NCI-H2081 (cell line): ENCODE results near the gene ZNF254.
"Not testable (repeated sequence)": the region's sequence is repeated elsewhere in the genome, so short reads cannot be mapped to it uniquely, and the experiment has no call there.

Source experiments
- DNase-seq, 2 experiments: peaks; one replicate each; lab custom pipeline; 2025; lab: John Stamatoyannopoulos, UW

ZNF254 gene

DNA sequence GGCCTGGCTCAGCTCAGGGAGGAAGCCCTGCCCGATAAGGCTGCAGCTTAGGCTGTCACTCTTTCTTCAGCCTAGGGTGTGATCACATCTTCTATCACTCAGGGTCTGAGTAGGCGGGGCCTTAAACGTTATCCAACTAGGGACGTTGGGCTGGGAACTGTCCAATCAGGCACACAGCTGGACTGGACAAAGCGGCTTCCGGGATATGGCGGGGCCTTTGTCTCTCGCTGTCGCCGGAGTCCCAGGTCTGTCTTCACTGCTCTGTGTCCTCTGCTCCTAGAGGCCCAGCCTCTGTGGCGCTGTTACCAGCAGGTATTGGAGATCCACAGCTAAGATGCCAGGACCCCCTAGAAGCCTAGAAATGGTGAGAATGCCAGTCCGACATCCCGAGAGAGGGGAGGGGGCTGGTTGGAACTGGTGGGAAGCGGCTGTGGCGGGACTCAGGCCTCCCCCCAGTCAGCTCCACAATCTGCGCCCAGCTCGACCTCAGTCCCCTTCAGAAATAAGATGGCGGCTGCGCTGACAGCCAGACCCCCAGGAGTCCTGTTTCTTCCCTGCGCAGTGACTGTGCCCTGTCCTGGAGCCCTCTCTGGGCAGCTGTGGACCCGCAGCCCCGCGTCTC lies at the start of gene ZNF254:
Gene ZNF254, plus strand, starts transcription at position 214 of the 622 bp plus-strand sequence. Its CDS starts 121 bp downstream, at position 335.
- DNase-seq = no peak

DNA sequence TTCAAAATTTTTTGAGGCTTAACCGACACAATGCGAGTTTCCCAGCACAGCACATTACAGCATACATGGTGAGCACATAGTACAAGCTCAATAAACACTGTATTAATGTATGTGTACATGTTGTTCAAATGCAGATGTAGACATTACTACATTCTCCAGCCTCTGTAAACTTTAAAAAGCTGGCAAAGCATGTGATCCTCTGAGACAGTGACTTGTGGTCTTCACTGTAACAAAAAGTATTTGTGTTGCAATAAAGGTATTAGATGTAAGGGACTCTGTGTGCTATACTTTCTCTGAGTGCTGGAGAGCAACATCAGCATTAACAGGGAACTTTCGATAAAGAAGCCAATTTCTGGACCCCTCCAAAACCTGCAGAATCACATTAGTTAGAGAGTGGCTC lies 46.4 kb upstream of the ZNF254 start:
- DNase-seq = no peak

DNA sequence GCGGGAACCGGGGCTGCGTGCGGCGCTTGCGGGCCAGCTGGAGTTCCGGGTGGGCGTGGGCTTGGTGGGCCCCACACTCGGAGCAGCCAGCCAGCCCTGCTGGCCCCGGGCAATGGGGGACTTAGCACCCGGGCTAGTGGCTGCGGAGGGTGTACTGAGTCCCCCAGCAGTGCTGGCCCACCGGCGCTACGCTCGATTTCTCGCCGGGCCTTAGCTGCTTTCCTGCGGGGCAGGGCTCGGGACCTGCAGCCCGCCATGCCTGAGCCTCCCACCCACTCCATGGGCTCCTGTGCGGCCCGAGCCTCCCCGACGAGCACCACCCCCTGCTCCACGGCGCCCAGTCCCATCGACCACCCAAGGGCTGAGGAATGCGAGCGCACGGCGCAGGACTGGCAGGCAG lies 45.7 kb upstream of the ZNF254 start:
- not testable (repeated sequence) for DNase-seq

DNA sequence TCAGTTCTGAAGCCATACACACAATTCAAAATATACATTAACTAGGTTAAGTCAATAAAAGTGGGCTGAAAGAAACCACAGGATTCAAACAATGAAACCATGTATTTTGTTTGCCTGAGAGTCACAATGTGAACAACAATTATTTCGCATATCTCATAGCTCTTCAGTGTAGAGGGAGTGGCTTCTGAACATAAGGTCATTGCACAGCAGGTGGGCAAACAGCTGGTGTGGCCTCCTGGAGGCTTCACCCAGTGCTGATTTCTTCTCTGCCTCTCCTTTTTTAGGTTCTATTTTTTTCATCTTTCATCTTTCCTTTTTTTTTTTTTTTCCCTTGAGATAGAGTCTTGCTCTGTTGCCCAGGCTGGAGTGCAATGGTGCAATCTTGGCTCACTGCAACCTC lies 40.4 kb upstream of the ZNF254 start:
- DNase-seq = peak in 1 of 2 experiments; percentile 27

DNA sequence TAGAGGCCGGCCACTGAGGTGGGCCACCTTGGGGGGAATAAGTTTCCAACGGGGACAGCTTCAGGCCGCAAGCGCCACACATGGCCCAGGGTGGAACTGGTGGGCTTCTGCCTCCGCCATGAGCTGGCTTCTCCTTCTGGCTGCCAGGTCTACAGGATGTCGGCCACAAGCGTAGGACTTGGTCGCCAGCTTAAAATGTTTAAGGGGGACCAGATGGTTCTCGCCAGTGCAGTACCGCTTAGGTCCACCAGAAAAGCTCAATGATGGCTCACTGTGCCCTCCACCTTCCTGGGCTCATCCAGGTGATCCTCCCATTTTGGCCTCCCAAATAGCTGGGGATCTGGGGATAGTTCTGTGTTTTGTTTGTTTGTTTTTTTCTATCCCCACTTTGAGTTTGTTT lies 38.7 kb upstream of the ZNF254 start:
- DNase-seq = no peak

DNA sequence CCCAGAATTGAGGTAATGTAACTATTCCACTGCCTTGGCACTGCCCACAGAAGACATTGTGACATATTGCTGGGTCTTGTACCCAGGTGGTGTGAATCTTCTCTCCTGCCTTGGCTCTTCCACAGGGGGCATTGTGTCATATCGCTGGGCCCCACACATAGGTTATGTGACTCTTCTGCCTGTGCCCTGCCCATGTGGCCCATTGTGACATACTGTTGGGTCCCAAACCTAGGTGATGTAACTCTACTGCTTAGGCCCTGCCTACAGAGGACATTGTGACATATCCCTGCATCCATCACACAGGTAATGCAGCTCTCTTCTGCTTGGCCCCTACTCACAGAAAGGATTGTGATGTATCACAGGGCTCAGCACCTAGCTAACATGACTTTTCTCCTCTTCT lies 37.5 kb upstream of the ZNF254 start:
- no peak for DNase-seq

DNA sequence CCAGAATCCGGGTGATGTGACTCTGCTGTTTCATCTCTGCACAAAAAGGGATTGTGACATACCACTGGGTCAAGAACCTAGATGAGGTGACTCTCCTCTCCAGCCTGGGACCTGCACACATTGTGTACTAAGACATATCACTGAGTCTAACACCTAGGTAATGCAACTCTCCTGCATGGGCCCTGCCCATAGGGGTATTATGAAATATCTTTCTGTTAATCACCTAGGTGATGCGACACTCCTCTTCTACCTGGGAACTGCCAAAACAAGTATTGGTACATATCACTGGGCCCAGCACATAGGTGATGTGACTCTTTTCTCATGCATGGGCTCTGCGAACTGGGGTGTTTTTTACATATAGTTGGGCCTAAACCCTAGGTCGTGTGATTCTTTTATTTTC lies 35.5 kb upstream of the ZNF254 start:
- DNase-seq = no peak

DNA sequence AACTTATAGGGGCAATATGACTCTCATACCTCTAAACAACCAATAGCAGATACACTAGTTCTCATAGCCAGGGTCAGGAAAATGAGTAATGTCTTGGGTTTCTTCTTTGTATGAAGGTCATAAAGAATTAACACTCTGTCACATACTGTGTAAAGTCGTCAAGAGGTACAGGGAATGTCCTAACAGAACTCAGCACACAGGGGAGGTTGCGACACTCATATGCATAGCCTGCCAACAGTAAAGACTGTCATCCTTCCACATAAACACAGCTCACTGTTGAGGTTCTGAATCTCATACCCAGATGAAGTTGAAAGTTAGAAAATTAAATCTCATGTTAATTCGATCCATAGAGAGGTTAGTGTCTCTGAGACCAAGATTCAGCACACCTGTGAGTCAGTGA lies 34.2 kb upstream of the ZNF254 start:
- DNase-seq = no peak

DNA sequence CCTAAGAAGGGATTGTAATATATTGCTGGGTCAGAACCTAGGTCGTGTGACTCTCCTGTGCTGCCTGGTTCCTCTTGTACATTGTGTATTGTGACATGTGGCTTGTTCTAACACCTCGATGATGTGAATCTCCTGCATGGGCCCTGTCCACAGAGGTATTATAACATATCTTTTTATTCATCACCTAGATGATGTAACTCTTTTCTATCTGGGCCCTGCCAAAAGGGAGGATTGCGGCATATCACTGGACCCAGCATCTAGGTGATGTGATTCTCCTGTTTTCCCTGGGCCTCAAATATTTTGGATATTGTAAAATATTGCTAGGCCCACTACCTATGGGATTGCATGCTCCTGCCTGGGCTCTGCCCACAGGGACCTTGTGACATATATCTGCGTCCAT lies 33.4 kb upstream of the ZNF254 start:
- no peak for DNase-seq

DNA sequence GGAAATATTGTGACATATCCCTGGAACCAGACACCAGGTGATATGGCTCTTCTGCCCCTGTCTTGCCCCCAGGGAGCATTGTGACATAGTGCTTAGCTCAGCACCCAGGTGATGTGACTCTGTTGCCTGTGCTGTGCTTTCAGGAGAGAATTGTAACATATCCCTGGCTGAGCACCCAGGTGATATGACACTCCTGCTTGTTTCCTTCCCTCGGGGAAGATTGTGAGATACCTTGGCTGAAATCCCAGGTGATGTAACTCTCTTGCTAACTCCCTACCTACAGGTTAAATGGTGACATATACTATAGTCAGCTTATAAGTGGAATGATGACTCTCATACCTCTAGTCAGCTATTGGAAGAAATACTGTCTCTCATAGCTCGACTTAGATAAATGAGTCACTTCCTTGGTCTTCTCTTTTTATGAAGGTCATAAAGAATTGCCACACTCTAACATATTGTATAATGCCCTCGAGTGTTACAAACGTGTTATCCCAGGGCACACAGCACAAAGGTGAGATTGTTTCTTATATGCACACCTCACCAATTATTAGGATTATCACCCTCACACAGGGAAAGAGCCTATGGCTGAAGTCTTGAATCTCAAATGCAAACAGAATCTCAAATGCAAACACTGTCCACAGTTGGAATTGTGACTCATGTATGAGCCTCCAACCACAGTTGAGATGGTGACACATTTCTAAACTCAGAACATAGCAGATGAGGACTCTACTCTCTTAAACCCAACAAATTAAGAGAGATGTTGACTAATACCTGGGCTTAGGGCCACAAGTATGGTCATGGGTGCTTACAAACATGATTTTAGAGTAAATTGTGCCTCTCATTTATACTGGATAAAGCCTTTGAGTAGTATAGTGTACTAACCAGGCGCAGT lies 32.7 kb upstream of the ZNF254 start:
- no peak for DNase-seq

DNA sequence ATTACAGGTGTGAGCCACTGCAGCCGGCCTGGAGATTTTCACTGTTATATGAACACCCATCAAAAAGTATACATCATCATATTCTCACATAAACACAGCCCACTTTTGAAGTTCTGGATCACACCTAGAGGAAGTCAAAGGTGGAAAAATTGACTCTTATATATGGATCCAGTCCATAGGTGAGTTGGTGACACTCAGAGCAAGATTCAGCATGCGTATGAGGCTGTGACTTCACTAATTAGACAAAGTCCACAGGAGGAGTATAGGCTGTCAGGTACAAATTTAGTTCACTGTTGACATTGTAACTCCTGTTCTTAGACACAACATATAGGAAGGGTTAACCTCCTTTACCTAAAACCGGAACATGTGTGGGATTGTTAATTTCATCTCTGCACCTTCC lies 31.4 kb upstream of the ZNF254 start:
- no peak for DNase-seq

DNA sequence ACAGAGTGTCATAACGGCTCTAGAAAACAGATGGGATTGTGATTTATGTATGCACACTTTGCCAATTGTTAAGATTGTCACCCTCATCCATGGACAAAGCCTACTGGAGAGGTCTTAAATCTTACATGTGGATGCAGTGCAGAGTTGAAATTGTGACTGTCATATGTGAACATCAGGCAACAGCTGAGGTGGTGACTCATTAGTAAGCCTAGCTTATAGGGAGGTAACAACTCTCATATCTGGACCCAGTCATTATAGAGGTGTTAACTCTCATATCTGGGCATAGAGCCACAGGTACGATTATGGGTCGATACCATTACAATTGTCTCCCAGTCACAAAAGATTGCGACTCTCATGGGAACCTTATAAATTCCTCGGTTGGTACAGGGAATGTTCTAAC lies 29.8 kb upstream of the ZNF254 start:
- no peak for DNase-seq

DNA sequence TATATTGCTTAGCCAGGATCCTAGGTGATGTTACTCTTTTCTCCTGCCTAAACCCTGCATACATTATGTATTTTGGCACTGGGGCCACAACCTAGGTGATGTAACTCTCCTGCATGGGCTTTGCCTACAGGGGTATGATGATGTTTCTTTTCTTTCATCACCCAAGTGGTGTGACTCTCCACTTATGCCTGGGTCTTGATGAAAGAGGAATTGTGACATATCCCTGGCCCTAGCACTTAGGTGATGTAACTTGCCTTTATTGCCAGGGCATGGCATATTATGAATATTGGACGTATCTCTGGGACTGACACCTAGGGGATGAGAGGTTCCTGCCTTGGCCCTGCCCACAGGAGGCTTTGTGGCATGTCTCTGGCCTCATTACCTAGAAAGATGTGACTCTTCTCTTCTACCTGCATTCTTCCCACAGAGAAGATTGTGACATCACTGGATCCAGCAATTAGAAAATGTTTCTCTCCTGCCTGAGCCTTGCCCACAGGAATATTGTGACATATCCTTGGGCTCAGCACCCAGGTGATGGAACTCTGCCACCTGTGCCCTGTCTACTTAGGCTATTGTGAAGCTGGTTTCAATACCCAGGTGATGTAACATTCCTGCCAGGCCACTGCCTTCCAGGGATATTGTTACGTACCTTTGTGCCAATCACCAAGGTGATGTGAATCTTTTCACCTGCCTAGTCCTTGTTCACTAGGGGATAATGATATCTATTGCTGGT lies 27.3 kb upstream of the ZNF254 start:
- DNase-seq = no peak

DNA sequence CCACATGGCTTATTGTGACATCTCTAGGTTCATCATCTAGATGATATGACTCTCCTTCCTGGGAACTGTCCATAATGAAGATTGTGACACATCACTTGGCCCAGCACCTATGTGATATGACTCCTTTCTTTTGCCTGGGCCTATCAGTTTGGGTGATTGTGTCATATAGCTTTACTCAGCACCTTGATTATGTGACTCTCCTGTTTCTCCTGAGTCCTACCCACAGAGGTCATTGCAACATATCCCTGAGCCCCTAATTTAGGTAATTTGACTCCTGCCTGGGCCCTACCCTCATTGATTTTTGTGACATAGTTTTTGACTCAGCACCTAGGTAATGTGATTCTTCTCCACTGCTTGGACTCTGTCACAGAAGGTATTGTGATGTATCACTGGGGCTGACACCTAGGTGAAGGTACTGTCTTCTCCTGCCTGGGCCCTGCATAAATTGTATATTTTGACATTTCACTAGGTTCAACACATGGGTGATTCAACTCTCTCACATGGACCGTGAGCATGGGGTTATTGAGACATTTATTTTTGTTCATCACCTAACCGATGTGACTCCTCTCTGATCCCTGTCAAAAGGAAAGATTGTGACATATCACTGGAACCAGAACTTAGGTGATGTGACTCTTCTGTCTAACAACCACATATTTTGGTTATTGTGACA lies 26.2 kb upstream of the ZNF254 start:
- no peak for DNase-seq

DNA sequence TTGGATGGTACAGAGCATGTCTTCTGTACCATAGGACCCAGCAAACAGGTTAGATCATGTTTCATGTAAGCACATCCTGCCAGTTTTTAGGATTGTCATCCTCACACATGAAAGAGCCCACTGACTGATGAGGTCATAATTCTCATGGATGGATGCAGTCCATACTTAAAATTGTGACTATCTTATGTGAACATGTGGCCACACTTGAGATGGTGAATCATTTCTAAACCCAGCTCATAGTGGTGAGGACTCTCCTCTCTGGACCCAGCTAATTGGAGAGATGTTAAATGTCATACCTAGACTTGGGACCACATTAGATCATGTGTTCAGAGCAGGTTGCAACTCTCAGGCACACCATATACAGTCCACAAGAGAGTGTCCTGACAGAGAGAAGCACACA lies 24.8 kb upstream of the ZNF254 start:
- no peak for DNase-seq

DNA sequence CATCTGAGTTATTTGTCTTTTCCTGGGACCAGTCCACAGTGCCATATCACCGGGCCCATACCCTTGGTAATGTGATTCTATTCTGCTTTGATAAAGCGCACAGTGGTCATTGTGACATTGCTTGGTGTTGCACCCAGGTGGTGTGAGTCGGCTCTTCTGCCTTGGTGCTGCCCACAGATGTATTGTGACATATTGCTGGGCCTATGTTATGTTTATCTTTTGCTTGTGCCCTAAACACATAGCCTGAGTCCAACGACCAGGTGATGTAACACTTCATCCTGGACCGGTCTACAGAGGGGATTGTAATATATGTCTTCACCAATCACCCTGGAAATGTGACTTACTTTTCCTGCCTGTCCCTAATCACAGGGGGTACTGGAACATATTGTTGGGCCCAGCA lies 23.7 kb upstream of the ZNF254 start:
- no peak for DNase-seq

DNA sequence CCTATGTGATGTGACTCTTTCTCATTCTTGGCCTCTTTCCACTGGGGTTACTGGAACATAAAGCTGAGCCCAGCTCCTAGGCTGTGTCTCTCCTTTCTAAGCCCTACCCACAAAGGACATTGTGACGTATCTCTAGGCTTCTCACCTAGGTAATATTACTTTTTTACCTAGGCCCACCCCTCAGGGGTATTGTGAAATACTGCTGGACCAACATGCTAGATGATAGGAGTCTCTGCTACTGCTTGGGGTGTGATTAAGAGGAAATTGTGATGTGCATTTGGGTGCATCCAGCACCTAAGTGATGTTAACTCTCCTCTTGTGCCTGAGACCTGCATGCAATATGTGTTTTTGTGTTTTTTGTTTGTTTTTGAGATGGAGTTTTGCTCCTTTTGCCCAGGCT lies 22.8 kb upstream of the ZNF254 start:
- DNase-seq = no peak

DNA sequence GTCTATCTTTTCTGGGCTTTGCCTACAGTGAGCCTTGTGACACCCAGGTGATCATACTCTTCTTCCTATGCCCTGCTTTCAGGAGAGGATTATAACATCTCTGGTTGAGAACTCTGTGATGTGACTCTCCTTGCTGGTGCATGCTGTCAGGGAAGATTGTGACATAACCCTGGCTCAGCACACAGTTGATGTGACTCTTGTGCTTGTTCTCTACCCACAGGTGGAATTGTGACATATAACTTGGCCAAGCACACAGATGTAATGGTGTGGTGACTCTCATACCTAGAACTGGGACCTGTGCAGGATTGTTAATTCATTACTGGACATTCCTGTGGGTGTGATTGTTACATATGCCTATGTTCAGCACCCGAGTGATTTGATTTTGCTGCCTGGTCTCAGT lies 21.7 kb upstream of the ZNF254 start:
- no peak for DNase-seq

DNA sequence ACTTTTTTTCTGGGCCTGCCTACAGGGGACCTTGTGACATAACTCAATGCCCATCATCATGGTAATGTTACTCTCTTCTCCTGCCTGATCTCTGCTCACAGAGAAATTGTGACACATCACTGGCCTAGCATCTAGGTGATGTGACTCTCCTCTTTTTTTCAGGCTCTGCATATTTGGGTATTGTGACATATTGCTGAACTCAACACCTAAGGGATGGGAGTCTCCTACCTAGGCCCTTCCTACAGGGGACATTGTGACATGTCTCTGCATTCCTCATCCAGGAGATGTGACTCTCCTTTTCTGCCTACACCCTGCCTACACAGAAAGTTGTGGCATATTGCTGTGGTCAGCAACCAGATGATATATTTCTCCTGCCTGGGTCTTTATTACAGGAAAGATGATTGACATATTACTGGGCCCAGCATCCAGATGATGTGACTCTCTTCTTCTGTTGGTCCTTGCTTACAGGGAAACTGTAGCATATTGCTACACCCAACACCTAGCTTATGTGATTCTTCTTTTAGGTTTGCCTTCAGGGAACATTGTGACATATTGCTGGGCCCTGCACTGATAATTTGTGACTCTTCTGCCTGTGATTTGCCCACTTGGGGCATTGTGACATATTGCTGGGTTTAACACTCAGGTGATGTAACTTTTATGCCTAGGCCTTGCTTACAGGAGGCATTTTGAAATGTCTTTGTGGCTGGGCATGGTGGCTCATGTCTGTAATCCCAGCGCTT lies 21.0 kb upstream of the ZNF254 start:
- no peak for DNase-seq

DNA sequence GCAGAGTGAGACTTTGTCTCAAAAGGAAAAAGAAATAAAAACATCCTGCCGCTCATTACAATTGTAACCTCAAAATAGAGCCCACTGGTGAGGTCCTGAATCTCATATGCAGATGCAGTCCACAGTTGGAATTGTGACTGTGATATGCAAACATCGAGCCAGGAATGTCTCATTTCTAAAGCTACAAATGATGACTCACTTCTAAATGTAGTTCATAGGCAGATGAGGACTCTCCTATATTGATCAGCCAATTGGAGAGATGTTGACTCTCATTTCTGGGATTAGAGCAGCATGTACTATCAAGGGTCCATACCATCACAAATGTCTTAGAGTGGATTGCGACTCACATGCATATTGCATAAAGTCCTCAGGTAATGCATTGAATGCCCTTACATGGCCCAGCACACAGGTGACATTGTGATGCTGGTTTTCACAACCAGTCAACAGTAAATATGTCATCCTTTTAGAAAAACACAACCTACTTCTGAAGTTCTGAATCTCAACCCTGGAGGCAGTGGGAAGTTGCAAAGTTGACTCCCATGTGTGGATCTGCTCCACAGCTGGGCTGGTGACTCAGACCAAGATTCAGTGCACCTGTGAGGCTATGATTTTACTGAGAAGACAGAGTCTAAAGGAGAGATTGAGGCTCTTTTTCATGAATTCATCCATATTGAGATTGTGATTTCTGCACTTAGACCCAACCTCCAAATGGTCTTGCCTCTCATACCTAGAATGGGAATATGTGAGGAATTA lies 16.9 kb upstream of the ZNF254 start:
- no peak for DNase-seq

DNA sequence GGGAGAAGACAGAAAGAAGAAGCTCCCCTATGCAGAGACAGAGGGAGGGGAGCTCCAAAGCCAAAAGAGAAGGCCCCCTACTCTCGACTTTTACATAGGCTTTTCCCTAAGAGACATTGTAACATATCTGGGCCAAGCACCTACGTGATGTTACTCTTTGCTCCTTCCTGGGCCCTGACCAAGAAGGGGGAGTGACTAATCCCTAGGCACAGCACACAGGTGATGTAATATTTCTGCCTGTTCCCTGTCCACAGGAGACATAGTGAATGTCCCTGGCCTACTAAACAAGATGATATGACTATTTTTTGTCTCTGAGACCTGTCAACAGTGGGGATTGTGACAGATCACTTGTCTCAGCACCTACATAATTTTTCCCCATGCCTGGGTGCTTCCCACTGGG lies 15.9 kb upstream of the ZNF254 start:
- no peak for DNase-seq
